Suppressor macrophage (primary cell): ENCODE data around the gene GALNT18.
A peak's percentile ranks its signal among the peaks of the same experiment; 100 is the strongest.

Source experiments
- DNase-seq, 4 experiments: peaks; one replicate each; pipeline ENCODE4 v3.0.0-alpha.2; 2020 to 2022

The GALNT18 gene

GRCh38 chr11:11493698-11494097 is 128.1 kb downstream of the GALNT18 start:
- no peak for DNase-seq

GRCh38 chr11:11491589-11491988 is 130.2 kb downstream of the GALNT18 start:
- DNase-seq = no peak

DNA sequence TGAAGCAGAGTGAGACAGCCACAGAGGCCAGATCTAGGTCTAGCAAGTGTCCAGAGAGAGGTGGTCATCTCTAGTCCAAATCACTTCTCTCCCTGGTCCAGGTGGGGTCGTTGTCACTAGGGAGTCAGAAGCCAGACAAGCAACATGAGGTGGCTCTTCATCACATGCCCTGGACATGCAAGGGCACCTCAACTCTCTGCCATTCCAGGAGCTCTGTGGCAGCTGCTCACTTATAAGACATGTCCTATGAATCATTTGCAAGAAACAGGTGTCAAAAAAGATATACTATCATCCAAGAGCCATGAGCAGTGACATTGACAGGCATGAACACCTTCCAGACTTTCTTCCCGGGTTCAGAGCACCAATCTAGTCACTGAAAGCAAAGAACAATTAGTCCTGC is 130.8 kb downstream of the GALNT18 start:
- no peak for DNase-seq

GRCh38 chr11:11486423-11486822 is 135.4 kb downstream of the GALNT18 start:
- DNase-seq = no peak

DNA sequence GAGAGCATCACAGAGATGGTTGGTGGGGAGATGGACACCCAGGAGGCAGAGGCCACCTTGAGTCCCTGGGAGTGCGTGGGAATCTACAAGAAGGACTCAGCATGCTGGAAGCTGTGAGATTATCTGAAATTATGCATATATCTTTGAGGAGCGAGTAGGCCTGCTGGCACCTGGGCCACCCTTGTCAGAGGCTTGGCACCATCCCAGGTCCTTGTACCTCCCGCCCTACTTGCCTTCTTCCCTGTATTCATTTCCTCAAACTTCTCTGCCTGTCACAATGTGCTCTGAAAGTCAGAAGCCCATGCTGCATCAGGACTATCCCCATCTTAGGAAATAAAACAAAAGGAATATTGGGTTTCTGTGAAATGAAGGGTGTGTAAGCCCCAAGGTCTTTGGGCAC is 135.8 kb downstream of the GALNT18 start:
- DNase-seq = no peak

- DNase-seq = no peak
These were observed 138.2 kb downstream of the GALNT18 start for GRCh38 chr11:11483627-11484026.

DNA sequence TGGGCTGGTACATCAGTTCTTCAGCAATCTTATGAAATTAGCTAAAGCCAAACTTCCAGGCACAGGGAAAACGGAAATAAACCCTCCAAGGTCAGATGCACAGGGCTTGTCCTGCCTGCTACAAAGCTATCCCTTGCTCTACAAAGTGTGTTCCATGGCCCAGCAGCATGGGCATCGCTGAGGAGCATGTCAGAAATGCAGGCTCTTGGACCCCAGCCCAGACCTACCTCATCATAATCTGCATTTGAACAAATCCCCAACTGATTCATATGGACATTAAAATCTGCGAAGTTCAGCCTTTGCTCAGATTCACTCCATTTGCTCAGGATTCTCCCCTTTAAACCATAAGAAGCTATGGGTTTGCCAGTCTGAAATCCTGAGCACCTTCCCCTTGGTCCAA is 139.1 kb downstream of the GALNT18 start:
- no peak for DNase-seq

DNA sequence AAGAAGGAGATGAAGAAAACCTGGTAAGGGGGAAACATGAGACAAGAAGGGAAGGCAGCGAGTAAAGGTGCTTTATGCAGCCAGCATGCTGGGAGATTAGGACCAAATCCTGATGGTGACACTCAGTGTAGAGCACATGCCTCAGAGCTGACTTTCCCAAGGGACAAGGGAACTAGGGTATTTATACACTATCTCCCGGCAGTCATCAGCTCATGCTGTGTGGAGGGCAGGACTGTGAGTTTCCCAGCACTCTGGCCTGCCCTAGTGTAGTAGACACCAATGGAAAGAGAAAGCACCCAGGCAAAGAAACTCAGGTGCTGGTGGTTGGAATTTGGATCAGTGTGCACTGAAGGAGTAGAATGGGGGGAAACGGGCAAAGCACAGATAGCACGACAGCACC is 140.4 kb downstream of the GALNT18 start:
- DNase-seq = no peak

- no peak for DNase-seq
These were observed 140.8 kb downstream of the GALNT18 start for GRCh38 chr11:11480971-11481370.

DNA sequence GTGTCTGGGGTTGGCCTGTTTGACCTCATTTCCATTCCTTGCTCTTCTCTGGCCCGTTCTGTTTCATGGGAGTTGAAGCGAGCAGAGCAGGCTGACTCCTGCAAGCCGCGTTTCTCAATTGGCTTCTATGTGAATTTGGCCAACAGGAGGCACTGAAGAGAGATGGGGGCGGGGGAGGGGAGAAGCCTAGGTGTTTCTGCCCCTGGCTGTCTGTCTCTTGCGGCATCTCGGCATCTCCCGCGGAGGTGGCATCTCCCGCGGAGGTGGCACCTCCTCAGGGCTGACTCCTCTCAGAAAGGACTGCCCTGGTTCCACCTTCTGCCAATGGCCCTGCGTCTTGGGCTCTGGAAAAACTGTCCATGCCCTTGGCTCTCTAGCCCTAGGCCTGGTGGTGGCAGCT is 143.1 kb downstream of the GALNT18 start:
- no peak for DNase-seq

GRCh38 chr11:11477695-11478420 is 143.9 kb downstream of the GALNT18 start:
- DNase-seq = no peak

DNA sequence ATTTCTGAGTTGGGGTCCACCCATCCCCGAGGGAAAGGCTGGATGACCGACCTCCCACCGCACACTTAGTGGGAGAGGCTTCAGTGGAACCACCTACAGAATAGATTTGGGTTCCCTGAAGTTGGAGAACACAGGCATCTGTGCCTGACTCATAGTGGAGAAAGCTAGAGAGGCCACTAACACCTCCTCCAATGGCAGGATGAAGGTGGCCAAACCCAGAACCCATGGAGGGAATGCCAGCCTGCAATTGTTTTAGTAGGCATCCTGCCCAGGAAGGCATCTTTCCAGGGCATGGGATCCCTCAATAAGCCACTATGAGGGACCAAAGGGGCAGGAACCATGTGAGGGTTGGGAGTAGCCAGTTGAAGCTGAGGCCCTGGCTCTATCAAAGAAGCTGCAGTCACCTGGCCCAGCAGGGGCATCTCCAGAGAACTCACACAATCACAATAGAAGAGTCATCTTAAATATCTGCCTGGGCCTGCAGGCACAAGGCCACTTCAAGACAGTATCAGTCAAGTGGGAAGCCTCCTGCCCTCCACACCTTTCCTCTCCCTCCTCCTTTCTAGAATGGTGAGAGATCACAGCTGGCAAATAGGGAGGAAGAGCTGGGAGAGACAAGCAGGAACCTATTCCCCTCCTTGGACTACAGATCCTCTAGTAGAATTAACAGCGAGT is 144.7 kb downstream of the GALNT18 start:
- DNase-seq = no peak

DNA sequence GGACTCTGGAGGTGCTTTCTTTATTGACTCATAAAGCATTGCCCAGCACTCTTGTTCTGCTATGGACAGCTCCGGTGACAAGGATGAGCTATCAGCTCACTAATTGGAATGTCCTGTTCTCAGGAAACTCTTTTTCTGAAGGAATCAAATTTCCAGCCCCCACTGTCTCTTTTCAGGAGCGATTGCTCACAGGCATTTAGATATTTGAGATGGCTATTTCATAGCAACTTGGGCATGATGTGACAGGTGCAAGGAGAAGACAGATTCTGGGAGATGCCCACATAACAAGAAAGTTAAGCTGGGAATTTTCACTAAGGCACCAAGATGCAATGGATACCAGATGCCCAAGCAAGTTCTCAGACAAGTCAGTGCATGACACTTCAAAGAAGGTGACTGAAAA is 145.3 kb downstream of the GALNT18 start:
- DNase-seq = no peak

DNA sequence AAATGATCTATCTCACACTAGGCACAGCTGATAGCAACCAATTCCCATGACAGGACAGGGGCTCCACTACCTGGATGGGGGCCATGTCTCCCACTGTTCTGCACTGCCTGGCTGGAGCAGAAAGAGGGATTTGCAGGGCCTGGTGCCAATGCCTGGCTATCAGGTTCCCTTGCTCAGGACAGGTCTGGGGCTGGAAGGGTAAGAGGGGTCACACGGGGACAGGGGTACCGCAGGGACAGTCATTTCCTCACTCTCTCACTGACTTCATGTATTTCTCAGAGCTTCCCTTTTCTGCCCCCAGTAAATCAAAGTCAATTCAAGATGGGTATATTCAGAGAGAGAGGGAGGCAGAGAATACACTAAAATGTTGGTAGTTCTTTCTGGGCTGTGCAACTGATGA is 149.7 kb downstream of the GALNT18 start:
- peak; percentile 5 to 45 (median 32) for DNase-seq

GRCh38 chr11:11471201-11471600 is 150.6 kb downstream of the GALNT18 start:
- no peak for DNase-seq

DNA sequence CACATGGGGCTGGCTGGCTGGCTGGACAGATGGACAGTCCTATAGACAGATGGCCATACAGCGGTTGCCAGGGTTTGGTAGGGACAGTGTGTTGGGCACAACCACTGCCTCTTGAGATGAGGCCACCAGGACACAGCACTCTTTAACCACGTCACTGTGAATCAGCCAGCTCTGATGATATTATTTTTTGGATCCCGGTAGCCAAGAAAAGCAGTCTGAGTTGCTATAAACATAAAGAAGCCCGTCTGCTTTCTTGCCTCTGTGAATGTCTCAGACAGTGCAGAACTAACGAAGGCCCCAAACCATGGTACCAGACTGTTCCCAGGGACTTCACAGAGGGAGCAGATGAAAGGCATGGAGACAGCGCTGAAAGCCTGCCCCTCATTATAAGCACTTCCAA is 152.9 kb downstream of the GALNT18 start:
- DNase-seq = no peak

DNA sequence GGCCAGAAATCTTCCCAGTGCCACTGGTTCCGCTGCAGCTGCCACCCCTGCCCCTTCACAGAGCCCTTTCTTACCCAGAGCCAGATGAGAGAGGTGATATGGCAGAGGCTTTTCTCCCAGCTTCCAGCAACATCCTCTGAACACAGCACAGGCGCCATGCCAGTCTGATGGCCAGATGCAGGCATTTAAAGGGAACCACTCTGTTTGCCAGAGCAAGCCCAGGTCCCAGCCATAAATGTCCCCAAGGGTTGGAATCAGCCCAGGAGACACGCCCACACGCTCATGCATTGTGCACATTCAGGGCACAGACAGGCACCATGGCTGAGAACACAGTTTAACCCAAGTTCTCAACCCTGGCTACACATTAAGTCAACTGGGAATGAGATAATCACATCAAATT is 154.5 kb downstream of the GALNT18 start:
- no peak for DNase-seq

GRCh38 chr11:11464555-11464954 is 157.2 kb downstream of the GALNT18 start:
- no peak for DNase-seq

- no peak for DNase-seq
These were observed 158.4 kb downstream of the GALNT18 start for GRCh38 chr11:11463405-11463804.

DNA sequence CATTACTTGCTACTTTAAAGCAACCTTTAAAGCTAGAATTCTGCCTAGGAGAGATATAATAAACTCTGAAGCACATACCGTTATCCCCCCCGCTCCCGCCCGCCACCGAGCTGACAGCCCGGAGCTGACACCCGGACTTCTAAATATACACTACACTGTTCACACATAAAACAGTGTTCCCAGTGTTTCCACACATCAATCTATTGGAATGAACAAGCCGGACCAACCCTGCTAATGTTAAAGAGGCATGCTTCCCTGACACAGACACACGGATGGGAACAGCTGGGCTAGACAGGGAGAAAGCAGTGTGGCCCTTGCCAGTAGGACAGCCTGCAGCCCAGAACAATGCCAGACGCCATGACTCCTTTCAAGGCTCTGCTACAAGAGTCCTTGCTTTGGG is 160.3 kb downstream of the GALNT18 start:
- no peak for DNase-seq

DNA sequence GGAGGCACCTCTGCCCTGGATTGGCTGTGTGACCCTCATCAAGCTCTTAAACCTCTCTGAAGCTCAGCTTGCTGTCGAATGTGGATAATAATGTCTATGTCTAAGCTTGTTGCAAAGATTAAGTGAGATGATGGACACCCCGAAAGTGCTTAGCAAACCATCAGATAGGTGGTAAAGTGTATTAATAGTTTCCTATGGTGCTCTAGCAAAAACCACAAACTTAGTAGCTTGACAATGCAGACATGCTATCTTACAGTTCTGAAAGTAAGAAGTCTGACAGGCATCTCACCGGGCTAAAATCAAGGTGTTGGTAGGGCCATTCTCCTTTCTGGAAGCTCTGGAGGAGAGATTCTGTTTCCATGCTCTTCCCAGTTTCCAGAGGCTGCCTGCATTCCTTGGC is 162.2 kb downstream of the GALNT18 start:
- DNase-seq = no peak

DNA sequence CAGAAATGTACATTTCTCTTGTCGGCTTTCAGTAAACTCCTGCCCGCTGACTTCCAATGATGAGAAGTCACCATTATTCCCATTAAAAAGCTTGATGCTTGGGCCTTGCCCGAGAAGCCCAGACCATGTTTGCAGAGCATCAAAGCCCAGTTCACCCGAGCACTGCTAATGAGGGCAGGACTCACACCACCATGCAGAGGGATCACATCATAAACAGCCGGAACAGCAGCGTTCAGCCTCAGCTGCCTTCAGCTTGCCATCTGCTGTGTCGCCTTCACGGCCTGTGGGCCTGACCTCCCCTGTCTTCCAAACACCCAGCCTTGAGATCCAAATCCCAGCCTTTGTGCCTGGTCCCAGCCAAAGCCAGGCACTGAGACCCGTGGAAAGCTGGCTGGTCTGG is 163.3 kb downstream of the GALNT18 start:
- DNase-seq = no peak

DNA sequence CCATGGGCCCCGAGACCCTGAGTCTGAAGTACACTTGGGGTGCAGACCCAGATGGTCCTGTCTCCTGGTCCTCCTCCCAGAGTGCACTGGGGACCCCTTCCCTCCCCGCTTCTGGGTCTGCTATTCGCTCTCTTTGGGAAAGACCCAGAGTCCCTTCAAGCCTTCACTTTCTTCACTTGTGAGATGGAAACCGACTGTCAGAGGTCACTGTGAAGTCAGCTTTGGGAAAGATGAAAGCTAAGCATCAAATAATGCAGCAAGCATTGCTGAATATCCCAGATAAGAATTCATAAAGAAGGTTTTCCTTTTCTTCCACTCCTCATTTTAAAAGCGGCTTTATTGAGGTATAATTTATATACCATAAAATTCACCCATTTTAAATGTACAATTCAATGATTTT is 163.8 kb downstream of the GALNT18 start:
- no peak for DNase-seq

DNA sequence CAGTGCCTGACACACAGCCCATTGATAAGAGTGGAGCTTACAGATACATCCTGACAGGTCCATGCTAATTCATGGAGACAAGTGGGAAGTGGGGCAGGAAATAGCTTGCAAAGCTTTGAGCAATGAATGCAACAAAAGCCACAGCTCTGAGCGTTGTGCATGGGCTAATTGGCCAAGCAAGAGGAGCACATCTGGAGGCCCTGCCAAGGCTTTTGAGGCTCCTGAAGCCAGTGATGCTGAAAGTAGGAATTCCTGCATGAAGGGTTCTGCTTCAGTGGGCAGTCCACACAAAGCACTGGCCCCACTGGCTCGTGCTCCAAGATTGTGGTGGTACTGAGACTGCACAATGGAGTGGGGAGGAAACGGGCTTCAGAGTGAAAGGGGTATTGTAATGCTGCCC is 164.9 kb downstream of the GALNT18 start:
- no peak for DNase-seq
